Measurements from ENCODE around the gene AIFM2. TPM values are rescaled to one million over a fixed set of nuclear protein-coding genes. Genes with fewer than 3 reads are reported as not detected.

AIFM2 gene
- total RNA-seq, 1 donor from 2014 or later, result 5.8 TPM

- Mint-ChIP-seq H3K36me3 (peaks cover 59% of the 10 kb centered on the region), H3K9me3 (no peaks in the 10 kb centered on the region), H3K4me1 (ENCODE audit: unreplicated experiment) (peaks cover 3% of the 10 kb centered on the region), H3K27ac (no peak overlapping the region), H3K27me3 (no peaks in the 10 kb centered on the region), H3K4me3 (no peak overlapping the region)
- no peak for DNase-seq (ENCODE audit: extremely low spot score, unreplicated experiment)
- no peak for TF ChIP-seq CTCF (conservative IDR thresholded peaks at IDR 0.05)
Measured at GRCh38 chr10:70096016-70096704, 36.5 kb downstream of the AIFM2 start.

DNA sequence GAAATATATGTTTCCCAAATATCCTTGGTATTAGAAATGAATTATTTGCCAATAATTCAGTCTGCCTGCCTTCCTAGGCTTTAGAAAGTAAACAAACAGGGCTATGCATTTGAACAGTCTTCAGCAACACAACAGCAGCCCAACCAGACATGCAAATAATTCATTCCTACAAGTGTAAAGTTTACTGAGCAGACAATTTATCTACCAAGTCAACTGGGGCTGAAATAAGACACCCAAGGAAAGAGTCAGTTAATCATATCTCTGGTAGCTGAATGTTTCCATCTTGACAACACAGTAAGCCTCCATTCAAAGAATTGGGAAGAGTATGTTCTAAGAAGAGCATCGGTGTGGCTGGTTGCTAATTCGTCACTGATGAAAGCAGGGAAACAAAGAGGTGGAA, 38.4 kb downstream of the AIFM2 start:
- H3K4me3 Mint-ChIP-seq, result no peak overlapping the region

DNA sequence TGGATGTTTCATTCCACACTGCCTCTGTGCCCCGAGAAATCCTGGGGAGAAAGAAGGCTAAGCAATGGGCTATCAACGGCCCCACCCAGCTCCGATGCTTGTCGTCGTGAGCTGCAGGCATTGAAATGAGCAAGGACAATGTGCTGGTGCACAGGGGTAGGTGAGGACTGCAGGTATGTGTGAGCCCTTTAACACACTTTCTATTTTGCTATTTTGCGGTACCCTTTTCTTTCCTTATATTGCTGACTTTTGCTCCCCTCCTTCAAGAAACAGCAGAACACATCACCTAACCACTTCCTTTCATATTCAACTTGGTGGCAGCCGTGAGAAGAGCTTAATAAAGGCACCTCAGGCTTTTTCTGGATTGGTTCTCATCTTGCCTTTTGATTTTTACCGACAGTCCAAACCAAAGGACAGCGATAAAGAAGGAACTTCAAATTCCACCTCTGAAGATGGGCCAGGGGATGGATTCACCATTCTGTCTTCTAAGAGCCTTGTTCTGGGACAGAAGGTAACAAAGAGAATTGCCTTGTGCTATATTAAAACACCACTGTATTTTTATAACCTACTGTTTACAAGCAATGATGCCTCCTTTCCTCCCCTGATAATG, 39.2 kb downstream of the AIFM2 start:
- TF ChIP-seq CTCF (conservative IDR thresholded peaks at IDR 0.05), result no peak
- no peak overlapping the region for H3K27ac Mint-ChIP-seq

More for the DNA sequence above, 38.4 kb downstream of the AIFM2 start:
- Mint-ChIP-seq H3K27ac (no peak overlapping the region), H3K27me3 (no peaks in the 10 kb centered on the region), H3K9me3 (no peaks in the 10 kb centered on the region), H3K4me1 (ENCODE audit: unreplicated experiment) (peaks cover 3% of the 10 kb centered on the region), H3K36me3 (peaks cover 57% of the 10 kb centered on the region)
- TF ChIP-seq CTCF (conservative IDR thresholded peaks at IDR 0.05), result no peak
- DNase-seq (ENCODE audit: extremely low spot score, unreplicated experiment), result no peak

DNA sequence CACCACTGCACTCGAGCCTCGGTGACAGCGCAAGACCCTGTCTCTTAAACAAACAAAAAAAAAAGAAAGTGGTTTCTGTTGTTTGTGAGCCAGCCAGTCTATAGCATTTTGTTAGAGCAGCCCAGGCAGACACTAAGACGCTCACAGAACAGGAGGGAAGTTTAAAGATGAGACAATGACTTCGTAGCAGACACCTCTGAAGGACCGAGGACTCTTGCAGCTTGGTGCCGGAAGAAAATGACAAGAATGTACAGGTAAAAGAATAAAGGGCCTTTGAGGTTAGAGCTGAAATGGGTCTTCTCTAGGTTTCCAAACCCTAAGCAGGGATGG, 40.3 kb downstream of the AIFM2 start:
- Mint-ChIP-seq H3K36me3 (peaks cover 50% of the 10 kb centered on the region), H3K4me3 (no peak overlapping the region), H3K9me3 (no peaks in the 10 kb centered on the region)

More for the DNA sequence above, 39.2 kb downstream of the AIFM2 start:
- H3K27me3 Mint-ChIP-seq, result no peaks in the 10 kb centered on the region
- peaks cover 3% of the 10 kb centered on the region for H3K4me1 Mint-ChIP-seq (ENCODE audit: unreplicated experiment)
- H3K4me3 Mint-ChIP-seq, result no peak overlapping the region
- no peak for DNase-seq (ENCODE audit: extremely low spot score, unreplicated experiment)
- H3K9me3 Mint-ChIP-seq, result no peaks in the 10 kb centered on the region
- peaks cover 53% of the 10 kb centered on the region for H3K36me3 Mint-ChIP-seq

DNA sequence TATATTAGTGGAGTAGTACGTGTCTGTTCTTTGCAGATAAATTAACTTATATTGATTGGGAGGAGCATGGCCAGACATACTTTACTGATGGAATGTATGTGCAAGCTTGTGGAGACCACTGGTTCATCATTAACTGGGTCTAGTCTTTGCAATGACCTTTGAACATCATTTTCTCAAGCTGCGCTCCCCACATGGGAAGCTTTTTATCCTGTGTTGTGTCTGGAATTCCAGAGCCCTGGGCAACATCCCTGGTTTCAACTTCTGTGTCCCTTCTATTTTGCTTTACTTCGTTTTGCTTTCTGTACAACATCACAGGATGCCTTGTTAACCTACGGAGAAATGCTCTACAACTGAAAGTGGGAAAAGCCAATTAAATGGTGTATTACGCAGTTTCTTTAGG, 41.7 kb downstream of the AIFM2 start:
- peaks cover 43% of the 10 kb centered on the region for H3K36me3 Mint-ChIP-seq
- no peak for TF ChIP-seq CTCF (conservative IDR thresholded peaks at IDR 0.05)
- peaks cover 3% of the 10 kb centered on the region for H3K4me1 Mint-ChIP-seq (ENCODE audit: unreplicated experiment)
- no peaks in the 10 kb centered on the region for H3K27me3 Mint-ChIP-seq
- H3K9me3 Mint-ChIP-seq, result no peaks in the 10 kb centered on the region
- H3K4me3 Mint-ChIP-seq, result no peak overlapping the region
- DNase-seq (ENCODE audit: extremely low spot score, unreplicated experiment), result no peak
- no peak overlapping the region for H3K27ac Mint-ChIP-seq

More for the DNA sequence above, 40.3 kb downstream of the AIFM2 start:
- Mint-ChIP-seq H3K4me1 (ENCODE audit: unreplicated experiment) (peaks cover 3% of the 10 kb centered on the region), H3K27ac (no peak overlapping the region), H3K27me3 (no peaks in the 10 kb centered on the region)
- TF ChIP-seq CTCF (conservative IDR thresholded peaks at IDR 0.05), result no peak
- DNase-seq (ENCODE audit: extremely low spot score, unreplicated experiment), result no peak

Measured in type B pancreatic cell (in vitro differentiated cells).